ENCODE results near the gene LILRA2. TPM values are rescaled to one million over a fixed set of nuclear protein-coding genes. Genes with fewer than 3 reads are reported as not detected.

The LILRA2 gene
- total RNA-seq, 1 experiment from 2014 or later: not detected

GRCh38 chr19:54609356-54609791, 35.8 kb downstream of the LILRA2 start:
- Histone ChIP-seq H4K5ac (ENCODE audit: insufficient read length, low read depth, low read length) (no peak overlapping the region), H2BK15ac (ENCODE audit: low read depth, low read length) (no peak overlapping the region), H4K20me1 (ENCODE audit: control insufficient read depth, insufficient read depth, insufficient read length) (no peaks in the 10 kb centered on the region), H3K9me3 (ENCODE audit: control insufficient read depth, low read depth, low read length) (peaks cover 90% of the 10 kb centered on the region), H3K4me2 (ENCODE audit: insufficient read depth, insufficient read length, low read length) (no peak overlapping the region), H3K79me2 (ENCODE audit: insufficient read depth, low read length) (no peaks in the 10 kb centered on the region), H3K14ac (ENCODE audit: insufficient read depth, low read length) (no peak overlapping the region), H3K27me3 (ENCODE audit: insufficient read depth, low read length) (no peaks in the 10 kb centered on the region), H3K23me2 (ENCODE audit: insufficient read length, low read depth, low read length, poor library complexity, severe bottlenecking) (no peaks in the 10 kb centered on the region), H3K23ac (ENCODE audit: insufficient read length, low read depth, low read length) (no peak overlapping the region), H4K8ac (replicated peaks; ENCODE audit: insufficient read length, low read depth, low read length) (no peak overlapping the region), H2BK20ac (ENCODE audit: low read depth, low read length, poor library complexity, severe bottlenecking) (no peak overlapping the region), H4K91ac (ENCODE audit: insufficient read length, low read depth, low read length) (no peak overlapping the region), H3K27ac (ENCODE audit: insufficient read length, low read depth, low read length) (no peak overlapping the region), H3K9ac (ENCODE audit: extremely low read depth, insufficient read length, low read length) (no peak overlapping the region), H3K56ac (ENCODE audit: insufficient read length, low read depth, low read length) (no peak overlapping the region), H2BK12ac (ENCODE audit: insufficient read length, low read depth, low read length) (no peak overlapping the region), H3T11ph (ENCODE audit: low read length) (no peak overlapping the region), H2BK120ac (ENCODE audit: low read depth, low read length, poor library complexity, severe bottlenecking) (no peak overlapping the region), H3K18ac (ENCODE audit: insufficient read length, low read depth, low read length) (no peak overlapping the region), H2AFZ (ENCODE audit: low read length) (no peak overlapping the region), H3K4ac (ENCODE audit: low read depth, low read length) (no peak overlapping the region), H3K4me1 (ENCODE audit: insufficient read depth, low read length) (no peaks in the 10 kb centered on the region), H3K79me1 (ENCODE audit: insufficient read depth, low read depth, low read length, poor library complexity, severe bottlenecking) (no peaks in the 10 kb centered on the region), H2AK5ac (ENCODE audit: insufficient read length, low read length) (no peak overlapping the region), H2BK5ac (ENCODE audit: insufficient read length, low read length) (no peak overlapping the region)
- WGBS (ENCODE audit: extremely low coverage, insufficient read length, low lambda C conversion rate): no CpG with 5 or more reads among the region's 26 CpGs
- no peaks in the 10 kb centered on the region; the same call in 1 of the 2 replicates for H3K27me3 Mint-ChIP-seq (ENCODE audit: low read depth)
- no peak overlapping the region for H3K4me3 Mint-ChIP-seq
- peaks cover 9 to 43% (median 18%) of the 10 kb centered on the region in 3 experiments; a peak in 6 of 7 replicates for H3K36me3 Mint-ChIP-seq (ENCODE audit: insufficient read depth in 1 of 3, low read depth in 3 of 3)
- H3K9me3 Mint-ChIP-seq: peaks cover 95 to 97% of the 10 kb centered on the region in 2 experiments
- H3K4me1 Mint-ChIP-seq: no peaks in the 10 kb centered on the region
- TF ChIP-seq CTCF (conservative IDR thresholded peaks at IDR 0.05): no peak
- no peak overlapping the region for H3K27ac Mint-ChIP-seq
- DNase-seq: no peak
